ENCODE measurements around the gene FRMD8. TPM values are rescaled to one million over a fixed set of nuclear protein-coding genes. Genes with fewer than 3 reads are reported as not detected.
A peak's percentile ranks its signal among the peaks of the same experiment; 100 is the strongest.
"Not testable (repeated sequence)": the region's sequence is repeated elsewhere in the genome, so short reads cannot be mapped to it uniquely, and the experiment has no call there.

Gene FRMD8
- total RNA-seq, 1 donor from 2014 or later: 27.3 TPM

GRCh38 chr11:65445604-65446445 is 59.4 kb downstream of the FRMD8 start:
- no peak for DNase-seq (ENCODE audit: low spot score, unreplicated experiment)
- Mint-ChIP-seq H3K36me3 (ENCODE audit: insufficient read depth) (peaks cover 3% of the 10 kb centered on the region), H3K9me3 (ENCODE audit: low read depth) (no peaks in the 10 kb centered on the region), H3K4me3 (ENCODE audit: low read depth) (no peak overlapping the region), H3K27ac (no peak overlapping the region), H3K27me3 (no peaks in the 10 kb centered on the region), H3K4me1 (ENCODE audit: low read depth) (peaks cover 22% of the 10 kb centered on the region)
- no peak for TF ChIP-seq CTCF (IDR thresholded peaks at IDR 0.05; ENCODE audit: unreplicated experiment)

GRCh38 chr11:65446446-65447277 is 60.2 kb downstream of the FRMD8 start:
- H3K27ac Mint-ChIP-seq: peak overlapping the region; percentile 37
- no peak for TF ChIP-seq CTCF (IDR thresholded peaks at IDR 0.05; ENCODE audit: unreplicated experiment)
- no peaks in the 10 kb centered on the region for H3K27me3 Mint-ChIP-seq
- H3K36me3 Mint-ChIP-seq (ENCODE audit: insufficient read depth): peaks cover 3% of the 10 kb centered on the region
- H3K4me3 Mint-ChIP-seq (ENCODE audit: low read depth): no peak overlapping the region
- no peaks in the 10 kb centered on the region for H3K9me3 Mint-ChIP-seq (ENCODE audit: low read depth)
- H3K4me1 Mint-ChIP-seq (ENCODE audit: low read depth): peaks cover 17% of the 10 kb centered on the region
- DNase-seq (ENCODE audit: low spot score, unreplicated experiment): no peak

- H3K27me3 Mint-ChIP-seq: no peaks in the 10 kb centered on the region
- no peak for TF ChIP-seq CTCF (IDR thresholded peaks at IDR 0.05; ENCODE audit: unreplicated experiment)
- peaks cover 6% of the 10 kb centered on the region for H3K4me1 Mint-ChIP-seq (ENCODE audit: low read depth)
- peaks cover 3% of the 10 kb centered on the region for H3K36me3 Mint-ChIP-seq (ENCODE audit: insufficient read depth)
- H3K27ac Mint-ChIP-seq: no peak overlapping the region
- DNase-seq (ENCODE audit: low spot score, unreplicated experiment): no peak
- H3K9me3 Mint-ChIP-seq (ENCODE audit: low read depth): no peaks in the 10 kb centered on the region
- no peak overlapping the region for H3K4me3 Mint-ChIP-seq (ENCODE audit: low read depth)
Measured at GRCh38 chr11:65448074-65448417, 61.6 kb downstream of the FRMD8 start.

- H3K9me3 Mint-ChIP-seq (ENCODE audit: low read depth): no peaks in the 10 kb centered on the region
- DNase-seq (ENCODE audit: low spot score, unreplicated experiment): no peak
- H3K27ac Mint-ChIP-seq: no peak overlapping the region
- H3K36me3 Mint-ChIP-seq (ENCODE audit: insufficient read depth): peaks cover 3% of the 10 kb centered on the region
- no peak for TF ChIP-seq CTCF (IDR thresholded peaks at IDR 0.05; ENCODE audit: unreplicated experiment)
- no peaks in the 10 kb centered on the region for H3K27me3 Mint-ChIP-seq
- no peak overlapping the region for H3K4me3 Mint-ChIP-seq (ENCODE audit: low read depth)
- peaks cover 4% of the 10 kb centered on the region for H3K4me1 Mint-ChIP-seq (ENCODE audit: low read depth)
Measured at GRCh38 chr11:65448418-65449105, 62.1 kb downstream of the FRMD8 start.

GRCh38 chr11:65451301-65451700 is 64.9 kb downstream of the FRMD8 start:
- not testable (repeated sequence) for DNase-seq (ENCODE audit: low spot score, unreplicated experiment); H3K4me1 Mint-ChIP-seq (ENCODE audit: low read depth); H3K9me3 Mint-ChIP-seq (ENCODE audit: low read depth); H3K27me3 Mint-ChIP-seq; H3K27ac Mint-ChIP-seq; H3K36me3 Mint-ChIP-seq (ENCODE audit: insufficient read depth); H3K4me3 Mint-ChIP-seq (ENCODE audit: low read depth)

- H3K4me1 Mint-ChIP-seq (ENCODE audit: low read depth); H3K27ac Mint-ChIP-seq; DNase-seq (ENCODE audit: low spot score, unreplicated experiment); H3K4me3 Mint-ChIP-seq (ENCODE audit: low read depth); H3K36me3 Mint-ChIP-seq (ENCODE audit: insufficient read depth); H3K27me3 Mint-ChIP-seq; H3K9me3 Mint-ChIP-seq (ENCODE audit: low read depth): not testable (repeated sequence)
Measured at GRCh38 chr11:65452259-65452658, 65.8 kb downstream of the FRMD8 start.

Measured in progenitor cell of endocrine pancreas (in vitro differentiated cells).